ENCODE results near the gene FHOD3. TPM values are rescaled to one million over a fixed set of nuclear protein-coding genes. Genes with fewer than 3 reads are reported as not detected.

Gene FHOD3
- total and polyA plus RNA-seq, 9 of the 15 experiments (the other 6 are each of a cell fraction or from before 2014, with no cell fraction given), result 0.11 TPM; not detected in 8

- FAIRE-seq (no peak), DNase-seq (ENCODE audit: extremely low read depth in 1 of 4, low spot score in 3 of 4) (no peak), ATAC-seq (no peak)
- no peaks in the 10 kb centered on the region for H3K9me1 ChIP-seq (ENCODE audit: control insufficient read depth, insufficient read depth, low read length)
- no peak for TF ChIP-seq ZNF57 (CRISPR knock-in tag; IDR thresholded peaks at IDR 0.05)
- 2% methylated on average over 3 of the region's 3 CpGs for WGBS (ENCODE audit: insufficient coverage, low coverage, missing lambda C conversion rate)
- H3K9me3 ChIP-seq (replicated peaks; ENCODE audit: control insufficient read depth, insufficient read depth, low read depth, low read length), result no peaks in the 10 kb centered on the region
- H3K4me2 ChIP-seq (ENCODE audit: insufficient read depth, low read length), result no peak overlapping the region
- H3K79me2 ChIP-seq (ENCODE audit: control insufficient read depth, insufficient read depth, low read length), result no peaks in the 10 kb centered on the region
- no peaks in the 10 kb centered on the region; the same call in 1 of the 2 replicates for H4K20me1 ChIP-seq (replicated peaks; ENCODE audit: control insufficient read depth, insufficient read depth, low read length)
- H3K4me1 ChIP-seq (replicated peaks in 1 of 2; ENCODE audit: control insufficient read depth in 2 of 2, insufficient read depth in 2 of 2, low read length in 2 of 2), result no peaks in the 10 kb centered on the region
- peaks cover 2 to 12% of the 10 kb centered on the region in 2 experiments; a peak in 3 of 5 replicates for H3K27me3 ChIP-seq (ENCODE audit: control insufficient read depth in 2 of 2, insufficient read depth in 2 of 2, low read length in 2 of 2)
- no TSS peak for BruUV-seq (replicated peaks)
- no peak overlapping the region for H2AFZ ChIP-seq (ENCODE audit: low read depth, low read length)
- ChIA-PET CTCF (ENCODE audit: low intra/inter-chr PET ratio) (no interaction called here), POLR2A (no interaction called here)
- intact Hi-C loops (cut with micrococcal nuclease), result no loop called here
- H3K4me3 ChIP-seq, result no peak overlapping the region
- H3K36me3 ChIP-seq (ENCODE audit: control insufficient read depth, insufficient read depth, low read length), result no peaks in the 10 kb centered on the region
- H3K27ac ChIP-seq (ENCODE audit: extremely low read depth, low read depth, low read length), result no peak overlapping the region
- in situ Hi-C loops (cut with MboI), result no loop called here
- H3K9ac ChIP-seq (ENCODE audit: insufficient read depth in 1 of 2, low read depth in 2 of 2, low read length in 2 of 2), result no peak overlapping the region
Measured at GRCh38 chr18:36643061-36643460, 345.5 kb downstream of the FHOD3 start.

GRCh38 chr18:36648803-36649202 is 351.3 kb downstream of the FHOD3 start:
- intact Hi-C loops (cut with micrococcal nuclease) (no loop called here), in situ Hi-C loops (cut with MboI) (no loop called here)
- no TSS peak for BruUV-seq (replicated peaks)
- no peak overlapping the region for H3K4me2 ChIP-seq (ENCODE audit: insufficient read depth, low read length)
- FAIRE-seq, result no peak
- H3K4me3 ChIP-seq, result no peak overlapping the region
- H3K9me1 ChIP-seq (ENCODE audit: control insufficient read depth, insufficient read depth, low read length), result no peaks in the 10 kb centered on the region
- no peak for TF ChIP-seq USF2 (CRISPR knock-in tag; IDR thresholded peaks at IDR 0.05)
- TF ChIP-seq WHSC1 (IDR thresholded peaks at IDR 0.05; ENCODE audit: low read length), result no peak
- TF ChIP-seq CBX5 (IDR thresholded peaks at IDR 0.05; ENCODE audit: borderline replicate concordance, low read depth), result no peak
- no peak for TF ChIP-seq ZNF609 (CRISPR knock-in tag; IDR thresholded peaks at IDR 0.05; ENCODE audit: borderline replicate concordance)
- TF ChIP-seq DDX20 (tag; IDR thresholded peaks at IDR 0.05; ENCODE audit: low read depth), result no peak
- no peak for TF ChIP-seq ZNF232 (CRISPR knock-in tag; IDR thresholded peaks at IDR 0.05)
- no peak for TF ChIP-seq TCFL5 (CRISPR knock-in tag; conservative IDR thresholded peaks at IDR 0.05)
- no peak for TF ChIP-seq ZNF583 (CRISPR knock-in tag; IDR thresholded peaks at IDR 0.05)
- no peak for TF ChIP-seq RUNX1 (IDR thresholded peaks at IDR 0.05; ENCODE audit: low read depth)
- H4K20me1 ChIP-seq (replicated peaks; ENCODE audit: control insufficient read depth, insufficient read depth, low read length), result no peaks in the 10 kb centered on the region
- H3K4me1 ChIP-seq (replicated peaks in 1 of 2; ENCODE audit: control insufficient read depth in 2 of 2, insufficient read depth in 2 of 2, low read length in 2 of 2), result no peaks in the 10 kb centered on the region
- H3K27me3 ChIP-seq (ENCODE audit: control insufficient read depth in 2 of 2, insufficient read depth in 2 of 2, low read length in 2 of 2), result peaks cover 5 to 10% of the 10 kb centered on the region in 2 experiments; a peak in 3 of 5 replicates
- ATAC-seq, result no peak
- POLR2A ChIA-PET, result no interaction called here
- H3K9me3 ChIP-seq (replicated peaks; ENCODE audit: control insufficient read depth, insufficient read depth, low read depth, low read length), result no peaks in the 10 kb centered on the region
- no peaks in the 10 kb centered on the region for H3K79me2 ChIP-seq (ENCODE audit: control insufficient read depth, insufficient read depth, low read length)
- CTCF ChIA-PET (ENCODE audit: low intra/inter-chr PET ratio), result no interaction called here
- no peak overlapping the region for H3K9ac ChIP-seq (ENCODE audit: insufficient read depth in 1 of 2, low read depth in 2 of 2, low read length in 2 of 2)
- H3K36me3 ChIP-seq (ENCODE audit: control insufficient read depth, insufficient read depth, low read length), result no peaks in the 10 kb centered on the region
- H3K27ac ChIP-seq (ENCODE audit: extremely low read depth, low read depth, low read length), result no peak overlapping the region
- no peak for DNase-seq (ENCODE audit: extremely low read depth in 1 of 4, low spot score in 3 of 4)
- 0% methylated on average over 3 of the region's 3 CpGs for WGBS (ENCODE audit: insufficient coverage, low coverage, missing lambda C conversion rate)
- no peak overlapping the region for H2AFZ ChIP-seq (ENCODE audit: low read depth, low read length)

Data from K562 (cell line).